GM20431 (cell line): ENCODE results near the gene SLC25A45.

Source experiments
- in situ Hi-C: fragments of 300-500 bp; cut with MseI, MboI; formaldehyde crosslinking; loops from one replicate; pipeline ENCODE4 v1.15.0; 2020; ENCODE audit warnings: low sequenced_read_pairs; ENCODE audit not compliant: unreplicated experiment

The SLC25A45 gene

GRCh38 chr11:65390099-65390941 is 7.9 kb upstream of the SLC25A45 start:
- in situ Hi-C loops, result no loop called here

DNA sequence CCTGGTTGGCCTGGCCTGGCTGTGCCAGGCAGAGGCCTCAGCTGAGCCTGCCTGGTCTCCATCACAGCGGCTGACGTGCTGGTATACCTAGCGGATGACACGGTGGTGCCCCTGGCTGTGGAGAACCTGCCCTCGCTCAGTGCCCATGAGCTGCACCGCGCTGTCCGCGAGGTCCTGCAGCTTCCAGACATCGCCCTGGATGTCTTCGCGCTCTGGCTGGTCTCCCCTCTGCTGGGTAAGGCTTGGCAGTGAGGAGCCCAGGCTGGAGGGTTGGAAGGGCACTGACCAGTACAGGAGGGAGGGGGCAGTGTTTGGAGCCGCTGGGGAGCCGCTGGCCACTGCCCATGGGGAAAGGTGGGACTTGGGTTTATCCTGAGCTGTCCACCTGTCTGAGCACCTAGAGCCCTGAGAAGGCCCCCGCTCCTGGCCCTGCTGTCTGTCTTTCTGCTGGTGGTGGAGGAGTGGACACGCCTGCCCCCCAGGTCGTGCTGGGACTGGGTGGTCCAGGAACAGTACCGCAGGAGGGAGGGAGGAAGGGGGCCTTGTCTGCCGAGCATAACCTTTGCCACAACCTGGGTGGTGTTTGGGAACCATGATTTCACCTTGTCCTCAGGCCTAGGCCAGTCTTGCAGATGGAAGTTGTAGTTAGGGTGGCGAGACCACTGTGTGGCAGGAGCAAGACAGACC is 7.0 kb upstream of the SLC25A45 start:
- in situ Hi-C loops, result no loop called here

GRCh38 chr11:65388731-65389130 is 6.3 kb upstream of the SLC25A45 start:
- in situ Hi-C loops, result no loop called here

DNA sequence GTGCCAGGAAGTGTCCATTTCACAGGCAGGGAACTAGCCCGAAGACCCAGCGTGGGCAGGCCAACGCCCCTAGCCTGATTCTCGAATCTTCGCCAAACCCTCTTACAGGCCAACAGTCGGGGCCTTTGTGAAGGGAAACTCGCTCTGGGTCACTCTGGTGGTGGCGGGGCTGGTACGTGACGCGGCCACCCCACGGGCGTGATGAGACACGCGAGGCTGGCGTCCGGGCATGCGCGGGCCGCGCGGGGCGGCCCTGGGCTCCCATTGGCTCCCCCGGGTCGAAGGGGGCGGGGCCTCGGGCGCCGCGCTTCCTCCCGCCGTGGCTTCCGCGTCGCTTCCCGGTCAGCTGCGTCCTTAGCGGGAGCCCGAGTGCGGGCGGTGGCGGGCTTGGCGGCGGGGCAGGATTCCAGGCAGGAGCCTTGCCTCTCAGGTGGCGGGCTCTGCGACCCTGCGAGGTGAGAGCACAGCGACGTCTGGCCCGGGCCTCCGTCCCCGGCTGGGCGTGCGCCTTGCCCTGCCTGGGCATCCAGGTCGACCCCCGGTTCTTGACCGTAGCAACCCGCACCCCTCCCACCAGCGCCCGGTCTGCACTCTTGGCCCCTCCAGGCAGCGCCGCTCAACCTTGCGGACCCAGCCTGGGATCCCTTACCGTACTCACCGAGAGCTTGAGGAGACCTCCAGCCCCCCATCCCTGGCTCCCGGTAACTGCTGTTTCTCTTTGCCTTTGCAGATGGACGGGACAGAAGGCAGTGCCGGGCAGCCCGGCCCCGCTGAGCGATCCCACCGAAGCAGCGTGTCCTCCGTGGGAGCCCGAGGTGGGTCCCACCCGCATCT is 4.1 kb upstream of the SLC25A45 start, which contains the start of gene FRMD8:
Gene FRMD8 (plus strand): TSS at position 331 of the 834 bp plus-strand sequence. CDS start 400 bp downstream, at position 731.
- in situ Hi-C loops, result no loop called here

DNA sequence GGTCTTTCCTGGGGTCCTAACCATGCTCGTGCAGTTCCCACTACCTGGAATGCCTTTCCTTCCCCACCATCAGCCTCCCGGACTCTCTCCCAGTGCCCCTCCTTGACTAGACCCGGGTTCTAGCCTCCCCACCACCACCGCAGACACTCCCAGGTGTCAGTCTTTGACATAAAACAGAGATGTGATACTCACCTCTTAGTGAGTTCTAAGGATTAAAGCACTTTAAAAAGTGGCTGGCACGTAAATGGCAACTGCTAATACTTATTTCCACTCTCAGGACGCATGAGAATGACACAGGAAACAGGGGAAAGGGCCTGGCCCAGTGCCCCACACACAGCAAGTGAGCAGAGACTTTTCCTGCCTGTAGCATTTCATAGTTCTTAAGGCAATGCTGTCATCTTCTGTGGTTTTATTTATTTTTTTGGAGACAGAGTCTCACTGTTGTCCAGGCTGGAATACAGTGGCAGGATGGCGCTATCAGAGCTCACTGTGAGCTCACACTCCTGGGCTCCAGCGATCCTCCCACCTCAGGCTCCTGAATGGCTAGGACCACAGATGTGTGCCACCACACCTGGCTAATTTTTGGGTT is 1.9 kb upstream of the SLC25A45 start:
- in situ Hi-C loops, result no loop called here

- in situ Hi-C loops, result no loop called here
Measured at GRCh38 chr11:65383778-65384177, 1.3 kb upstream of the SLC25A45 start.

GRCh38 chr11:65382804-65383368 is 440 bp upstream of the SLC25A45 start:
- in situ Hi-C loops, result no loop called here

- in situ Hi-C loops, result no loop called here
Measured at GRCh38 chr11:65381716-65382032, 772 bp downstream of the SLC25A45 start.

GRCh38 chr11:65380460-65381119 is 1.9 kb downstream of the SLC25A45 start:
- in situ Hi-C loops, result no loop called here

GRCh38 chr11:65379698-65380459 is 2.6 kb downstream of the SLC25A45 start:
- in situ Hi-C loops, result loop anchor here (5.0 kb wide), 1 partner anchor 132 kb away; no protein-coding TSS in a partner anchor

DNA sequence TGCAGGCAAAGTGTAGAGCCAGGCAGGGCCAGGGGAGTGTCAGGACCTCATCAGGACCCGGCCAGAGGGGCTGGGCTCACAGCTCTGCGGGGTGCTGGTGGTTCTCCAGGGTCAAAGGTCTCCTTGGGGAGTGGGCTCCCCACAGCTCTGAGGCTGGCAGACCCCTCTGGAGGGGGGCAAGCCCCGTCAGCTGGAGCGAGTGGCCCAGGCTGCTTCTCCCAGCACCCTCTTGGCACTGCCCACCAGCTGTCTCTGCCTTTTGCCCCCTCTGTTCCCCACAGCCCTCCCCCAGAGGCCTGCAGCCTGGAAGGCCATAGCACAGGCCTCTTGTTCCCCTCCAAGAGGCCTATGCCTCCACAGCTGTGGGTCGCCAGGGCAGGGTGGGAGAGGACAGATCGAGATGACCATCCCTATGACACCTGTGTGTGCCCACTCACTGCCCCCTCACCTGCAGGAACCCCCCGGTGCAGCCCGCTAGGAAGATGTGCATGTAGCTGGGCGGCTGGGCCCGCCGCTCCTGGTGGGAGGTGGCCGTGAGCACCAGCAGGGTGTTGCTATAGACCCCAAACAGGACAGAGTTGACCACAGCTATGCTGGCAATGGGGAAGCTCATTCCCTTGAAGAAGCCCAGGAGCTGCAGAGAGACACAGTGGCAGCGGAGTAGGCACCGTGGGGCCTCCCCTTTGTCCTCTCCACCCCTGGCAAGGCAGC is 3.4 kb downstream of the SLC25A45 start:
- in situ Hi-C loops, result loop anchor here (5.0 kb wide), 1 partner anchor 133 kb away; no protein-coding TSS in a partner anchor

DNA sequence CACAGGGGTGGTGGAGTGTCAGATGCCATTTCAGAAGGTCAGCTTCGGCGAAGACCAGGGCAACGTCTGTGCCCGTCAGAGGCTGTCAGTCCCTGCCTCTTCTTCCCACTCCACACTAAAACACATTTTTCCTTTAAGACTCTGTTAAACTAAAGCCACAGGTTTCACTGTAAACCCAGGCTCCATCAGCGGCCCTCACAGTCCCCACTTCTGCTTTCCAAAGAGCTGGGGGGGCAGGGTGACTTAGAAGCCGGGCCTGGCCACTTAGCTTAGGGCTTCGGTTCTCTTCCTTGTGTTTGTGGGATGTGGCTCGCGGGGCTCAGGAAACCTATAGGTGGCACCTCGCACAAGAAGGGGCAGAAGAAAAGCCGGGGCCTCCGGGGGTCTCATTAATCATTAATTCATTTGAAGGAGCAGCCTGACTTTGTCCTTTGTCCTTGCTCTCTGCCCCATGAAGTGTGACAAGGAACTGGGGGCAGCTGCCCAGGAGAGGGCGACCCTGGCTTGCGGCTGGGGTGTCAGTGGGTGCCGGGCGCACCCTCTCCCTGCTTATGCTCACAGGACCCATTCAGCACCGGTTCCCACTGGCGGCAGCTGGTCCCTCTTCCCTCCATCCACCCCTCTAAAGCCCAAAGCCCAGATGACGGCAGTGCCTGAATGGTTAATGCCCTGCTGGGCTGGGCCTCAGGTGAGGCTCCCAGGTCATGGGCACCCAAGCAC is 4.1 kb downstream of the SLC25A45 start:
- in situ Hi-C loops, result loop anchor here (5.0 kb wide), 1 partner anchor 134 kb away; no protein-coding TSS in a partner anchor

GRCh38 chr11:65377777-65378176 is 4.7 kb downstream of the SLC25A45 start:
- in situ Hi-C loops, result loop anchor here (5.0 kb wide), 1 partner anchor 135 kb away; no protein-coding TSS in a partner anchor

GRCh38 chr11:65377036-65377435 is 5.4 kb downstream of the SLC25A45 start:
- in situ Hi-C loops, result loop anchor here (5.0 kb wide), 1 partner anchor 135 kb away; no protein-coding TSS in a partner anchor

DNA sequence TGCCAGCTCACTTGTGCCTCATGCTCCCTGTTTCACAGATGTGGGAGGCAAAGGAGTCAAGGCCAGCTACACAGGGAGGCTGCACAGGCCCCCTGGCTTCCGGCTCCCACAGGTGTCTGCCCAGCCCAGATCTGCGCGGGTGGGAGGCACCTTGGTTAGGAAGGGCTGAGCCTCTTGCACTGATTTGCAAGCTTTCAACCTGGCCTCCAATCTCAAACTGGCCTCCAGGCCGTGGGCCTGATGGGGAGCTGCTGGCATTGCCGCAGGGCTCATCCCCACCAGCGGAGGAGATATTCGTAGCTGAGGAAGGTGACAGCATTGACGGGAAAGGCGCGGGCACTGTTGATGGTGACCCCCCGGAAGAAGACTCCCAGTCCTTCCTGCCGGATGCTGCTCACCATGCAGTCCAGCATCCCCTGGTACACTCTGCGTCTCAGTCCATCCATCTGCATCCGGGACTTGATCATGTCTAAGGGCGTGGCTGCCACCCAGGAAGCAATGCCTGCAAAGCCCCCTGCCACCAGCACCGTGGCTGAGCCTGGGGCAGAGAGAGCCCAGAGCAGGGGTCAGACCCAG is 6.2 kb downstream of the SLC25A45 start:
- in situ Hi-C loops, result loop anchor here (5.0 kb wide), 1 partner anchor 136 kb away; no protein-coding TSS in a partner anchor

DNA sequence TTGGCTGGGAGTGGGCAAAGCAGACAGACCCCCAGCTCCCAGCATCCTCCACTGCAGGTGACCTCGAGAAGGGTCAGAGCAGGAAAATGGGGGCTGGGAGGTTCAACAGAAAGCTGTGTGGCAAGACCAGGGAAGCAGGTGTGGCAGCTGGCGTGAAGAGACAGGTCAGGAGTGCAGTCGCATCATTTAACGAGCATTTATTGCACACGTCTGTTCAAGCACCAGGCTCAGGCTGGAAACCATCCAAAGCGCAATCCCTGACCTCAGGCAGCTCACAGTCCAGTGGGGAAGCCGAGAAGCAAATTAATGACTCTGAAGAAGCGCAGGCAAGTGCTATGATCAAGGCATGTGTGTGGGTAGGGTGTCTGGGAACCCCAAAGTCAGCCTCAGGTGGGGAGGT is 7.4 kb downstream of the SLC25A45 start:
- in situ Hi-C loops, result loop anchor here (5.0 kb wide), 1 partner anchor 137 kb away; no protein-coding TSS in a partner anchor
